HEK293 (cell line): ENCODE results near the gene ATP5PO.
A peak's percentile ranks its signal among the peaks of the same experiment; 100 is the strongest.

ENCODE experiments used
- CTCF ChIA-PET: fragments of 350-600 bp; formaldehyde crosslinking; extraction: SDS; loops from one replicate; lab custom pipeline; 2021; ENCODE audit warnings: antibody characterized with exemption; lab: Yijun Ruan, JAX
- POLR2A ChIA-PET: fragments of 300-600 bp; formaldehyde crosslinking; extraction: SDS; loops from one replicate; lab custom pipeline; 2020; ENCODE audit warnings: antibody characterized with exemption, inconsistent platforms; lab: Yijun Ruan, JAX
- H3K27ac ChIP-seq: fragments of 200-500 bp; sonication (Bioruptor generic); 2 replicates; pipeline ENCODE4 v1.5.1; 2014; ENCODE audit warnings: low read depth, low read length, control low read depth, inconsistent platforms; ENCODE audit errors: extremely low read depth
- H3K36me3 ChIP-seq, 2 experiments: fragments of 200-500 bp in 1 of 2; sonication (Bioruptor generic) in 1 of 2; 1 replicate in 1 of 2; 2 replicates in 1 of 2; pipeline ENCODE4 v1.5.1; 2014 to 2017; ENCODE audit warnings: inconsistent platforms in 2 of 2, low read length in 2 of 2; ENCODE audit not compliant: control insufficient read depth in 2 of 2, insufficient read depth in 1 of 2
- H3K4me1 ChIP-seq: fragments of 200-500 bp; sonication (Bioruptor generic); 2 replicates; pipeline ENCODE4 v1.5.1; 2014; ENCODE audit warnings: mild to moderate bottlenecking, low read length, inconsistent platforms; ENCODE audit not compliant: control insufficient read depth, insufficient read depth
- H3K4me3 ChIP-seq: 2 replicates; pipeline ENCODE4 v1.5.1; 2011; ENCODE audit warnings: low read depth, mild to moderate bottlenecking, control low read depth, low read length, moderate library complexity
- H3K9me3 ChIP-seq: fragments of 200-500 bp; sonication (Bioruptor generic); 2 replicates; pipeline ENCODE4 v1.5.1; 2014; ENCODE audit warnings: low read depth, low read length, inconsistent platforms; ENCODE audit not compliant: control insufficient read depth, insufficient read depth
- AEBP2 ChIP-seq: fragments of 450-650 bp; formaldehyde crosslinking; IDR thresholded peaks from 2 replicates; pipeline ENCODE4 v1.5.1; 2016; ENCODE audit warnings: missing biosample characterization, missing genetic modification characterization, borderline replicate concordance
- BCL6B ChIP-seq: fragments of 450-650 bp; formaldehyde crosslinking; IDR thresholded peaks from 2 replicates; pipeline ENCODE4 v1.5.1; 2017; ENCODE audit warnings: missing biosample characterization, missing genetic modification characterization
- FEZF1 ChIP-seq: fragments of 450-650 bp; formaldehyde crosslinking; IDR thresholded peaks from 2 replicates; pipeline ENCODE4 v1.5.1; 2016; ENCODE audit warnings: missing biosample characterization, missing genetic modification characterization
- MZF1 ChIP-seq: fragments of 450-650 bp; formaldehyde crosslinking; IDR thresholded peaks from 2 replicates; pipeline ENCODE4 v1.5.1; 2017; ENCODE audit warnings: missing biosample characterization, missing genetic modification characterization, borderline replicate concordance
- REST ChIP-seq: fragments of 450-650 bp; formaldehyde crosslinking; IDR thresholded peaks from 2 replicates; pipeline ENCODE4 v1.5.1; 2016; ENCODE audit warnings: missing biosample characterization, missing genetic modification characterization
- SCRT2 ChIP-seq: fragments of 450-650 bp; formaldehyde crosslinking; IDR thresholded peaks from 2 replicates; pipeline ENCODE4 v1.5.1; 2016; ENCODE audit warnings: missing biosample characterization, missing genetic modification characterization
- SP7 ChIP-seq: fragments of 450-650 bp; formaldehyde crosslinking; IDR thresholded peaks from 2 replicates; pipeline ENCODE4 v1.5.1; 2016; ENCODE audit warnings: missing biosample characterization, missing genetic modification characterization
- TSHZ1 ChIP-seq: fragments of 450-650 bp; formaldehyde crosslinking; IDR thresholded peaks from 2 replicates; pipeline ENCODE4 v1.5.1; 2016; ENCODE audit warnings: missing biosample characterization, missing genetic modification characterization, borderline replicate concordance
- ZNF132 ChIP-seq: fragments of 450-650 bp; formaldehyde crosslinking; IDR thresholded peaks from 2 replicates; pipeline ENCODE4 v1.5.1; 2017; ENCODE audit warnings: missing biosample characterization, missing genetic modification characterization, borderline replicate concordance
- ZNF223 ChIP-seq: fragments of 450-650 bp; formaldehyde crosslinking; IDR thresholded peaks from 2 replicates; pipeline ENCODE4 v1.5.1; 2016; ENCODE audit warnings: missing biosample characterization, missing genetic modification characterization
- ZNF248 ChIP-seq: fragments of 450-650 bp; formaldehyde crosslinking; IDR thresholded peaks from 2 replicates; pipeline ENCODE4 v1.5.1; 2017; ENCODE audit warnings: missing biosample characterization, missing genetic modification characterization
- ZNF362 ChIP-seq: fragments of 450-650 bp; formaldehyde crosslinking; IDR thresholded peaks from 2 replicates; pipeline ENCODE4 v1.5.1; 2016; ENCODE audit warnings: missing biosample characterization, missing genetic modification characterization
- ZNF37A ChIP-seq: fragments of 450-650 bp; IDR thresholded peaks from 2 replicates; pipeline ENCODE4 v1.5.1; 2018; ENCODE audit warnings: missing biosample characterization, missing genetic modification characterization
- ZNF416 ChIP-seq: fragments of 450-650 bp; formaldehyde crosslinking; IDR thresholded peaks from 2 replicates; pipeline ENCODE4 v1.5.1; 2016; ENCODE audit warnings: missing biosample characterization, missing genetic modification characterization
- ZNF596 ChIP-seq: fragments of 450-650 bp; IDR thresholded peaks from 2 replicates; pipeline ENCODE4 v1.5.0; 2018; ENCODE audit warnings: missing biosample characterization, mild to moderate bottlenecking, missing genetic modification characterization, moderate library complexity
- ZNF670 ChIP-seq: fragments of 450-650 bp; formaldehyde crosslinking; IDR thresholded peaks from 2 replicates; pipeline ENCODE4 v1.5.1; 2016; ENCODE audit warnings: missing biosample characterization, missing genetic modification characterization, low read depth
- ZNF701 ChIP-seq: fragments of 450-650 bp; formaldehyde crosslinking; IDR thresholded peaks from 2 replicates; pipeline ENCODE4 v1.5.1; 2016; ENCODE audit warnings: missing biosample characterization, missing genetic modification characterization
- ZNF785 ChIP-seq: fragments of 450-650 bp; formaldehyde crosslinking; IDR thresholded peaks from 2 replicates; pipeline ENCODE4 v1.5.1; 2016; ENCODE audit warnings: missing biosample characterization, missing genetic modification characterization
- ZNF843 ChIP-seq: fragments of 450-650 bp; formaldehyde crosslinking; IDR thresholded peaks from 2 replicates; pipeline ENCODE4 v1.5.1; 2016; ENCODE audit warnings: missing biosample characterization, missing genetic modification characterization

The ATP5PO gene

GRCh38 chr21:33947451-33948095, 32.0 kb upstream of the ATP5PO start (continued):
- TF ChIP-seq TSHZ1, result peak; percentile 76; the same call in 1 of the 2 replicates
- TF ChIP-seq REST, result peak; percentile 88
- TF ChIP-seq SP7 (tag by site-specific recombination), result peak; percentile 92

- Histone ChIP-seq H3K4me1 (peaks cover 9% of the 10 kb centered on the region), H3K4me3 (no peak overlapping the region), H3K36me3 (peaks cover 0 to 8% of the 10 kb centered on the region in 2 experiments; a peak in 1 of 3 replicates), H3K9me3 (no peaks in the 10 kb centered on the region), H3K27ac (no peak overlapping the region)
- no peak for TF ChIP-seq ZNF670 (tag by site-specific recombination)
- TF ChIP-seq ZNF362 (tag by site-specific recombination), result peak; percentile 91
- ChIA-PET POLR2A (no interaction called here), CTCF (interaction anchor here (0.6 kb wide), 1 partner anchor 119 kb away, joined by 3 read pairs; no protein-coding TSS in a partner anchor)
These were observed 30.2 kb upstream of the ATP5PO start for GRCh38 chr21:33945652-33946270.

GRCh38 chr21:33944185-33944763, 28.7 kb upstream of the ATP5PO start:
- CTCF ChIA-PET, result interaction anchor here (0.6 to 3.2 kb wide), 2 partner anchors 20 to 27 kb away, joined by 4 to 14 read pairs; no protein-coding TSS in a partner anchor
- no peak overlapping the region for H3K27ac ChIP-seq
- POLR2A ChIA-PET, result no interaction called here
- no peak for TF ChIP-seq AEBP2
- no peak for TF ChIP-seq MZF1
- TF ChIP-seq BCL6B (tag by site-specific recombination), result no peak
- TF ChIP-seq ZNF416 (tag by site-specific recombination), result no peak
- TF ChIP-seq ZNF223 (tag by site-specific recombination), result no peak
- TF ChIP-seq ZNF596 (tag by site-specific recombination), result no peak
- no peak for TF ChIP-seq ZNF248 (tag by site-specific recombination)
- no peak for TF ChIP-seq FEZF1
- TF ChIP-seq ZNF785 (tag by site-specific recombination), result no peak
- no peak for TF ChIP-seq SCRT2 (tag by site-specific recombination)
- no peak for TF ChIP-seq ZNF37A (tag by site-specific recombination)
- no peak for TF ChIP-seq ZNF132 (tag by site-specific recombination)
- no peak for TF ChIP-seq ZNF670 (tag by site-specific recombination)
- TF ChIP-seq ZNF701, result no peak
- no peak for TF ChIP-seq ZNF843 (tag by site-specific recombination)
- TF ChIP-seq, all 188 proteins: peak for 0
- Histone ChIP-seq H3K4me1 (peaks cover 9% of the 10 kb centered on the region), H3K4me3 (no peak overlapping the region), H3K9me3 (no peaks in the 10 kb centered on the region), H3K36me3 (peaks cover 0 to 8% of the 10 kb centered on the region in 2 experiments; a peak in 1 of 3 replicates)
